Measurements from ENCODE around the gene C1orf198. TPM values are rescaled to one million over a fixed set of nuclear protein-coding genes. Genes with fewer than 3 reads are reported as not detected.

C1orf198 gene
- total and polyA plus RNA-seq, 12 donors: 15.2 to 59.4 (median 24.6) TPM

DNA sequence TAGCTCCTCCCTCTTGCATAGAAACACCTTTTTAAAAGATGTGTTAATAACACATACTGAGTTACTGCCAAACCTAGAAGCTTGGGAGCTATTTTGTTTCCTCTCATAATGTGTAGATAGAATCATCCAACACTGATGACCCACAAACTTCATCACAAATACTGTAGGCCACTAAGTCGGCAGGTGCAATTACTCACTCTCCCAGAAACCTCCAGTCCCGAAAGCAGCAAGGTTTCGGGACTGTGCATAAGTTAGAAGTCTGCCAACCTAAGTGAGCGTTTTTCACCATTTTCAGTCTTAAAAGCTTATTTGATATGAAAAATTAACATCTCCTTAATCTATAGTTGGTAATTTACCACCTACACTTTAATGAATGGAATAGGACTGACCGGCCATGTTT, 32.0 kb downstream of the C1orf198 start:
- H3K4me1 ChIP-seq (replicated peaks in 1 of 2): no peaks in the 10 kb centered on the region
- H3K9me3 ChIP-seq (replicated peaks in 1 of 3): no peaks in the 10 kb centered on the region
- peaks cover 0 to 13% of the 10 kb centered on the region in 2 donors for H3K36me3 ChIP-seq (replicated peaks in 1 of 2)
- TF ChIP-seq, protein P1, sequence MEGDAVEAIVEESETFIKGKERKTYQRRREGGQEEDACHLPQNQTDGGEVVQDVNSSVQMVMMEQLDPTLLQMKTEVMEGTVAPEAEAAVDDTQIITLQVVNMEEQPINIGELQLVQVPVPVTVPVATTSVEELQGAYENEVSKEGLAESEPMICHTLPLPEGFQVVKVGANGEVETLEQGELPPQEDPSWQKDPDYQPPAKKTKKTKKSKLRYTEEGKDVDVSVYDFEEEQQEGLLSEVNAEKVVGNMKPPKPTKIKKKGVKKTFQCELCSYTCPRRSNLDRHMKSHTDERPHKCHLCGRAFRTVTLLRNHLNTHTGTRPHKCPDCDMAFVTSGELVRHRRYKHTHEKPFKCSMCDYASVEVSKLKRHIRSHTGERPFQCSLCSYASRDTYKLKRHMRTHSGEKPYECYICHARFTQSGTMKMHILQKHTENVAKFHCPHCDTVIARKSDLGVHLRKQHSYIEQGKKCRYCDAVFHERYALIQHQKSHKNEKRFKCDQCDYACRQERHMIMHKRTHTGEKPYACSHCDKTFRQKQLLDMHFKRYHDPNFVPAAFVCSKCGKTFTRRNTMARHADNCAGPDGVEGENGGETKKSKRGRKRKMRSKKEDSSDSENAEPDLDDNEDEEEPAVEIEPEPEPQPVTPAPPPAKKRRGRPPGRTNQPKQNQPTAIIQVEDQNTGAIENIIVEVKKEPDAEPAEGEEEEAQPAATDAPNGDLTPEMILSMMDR (IDR thresholded peaks at IDR 0.05): no peak
- TF ChIP-seq POLR2A (IDR thresholded peaks at IDR 0.05): no peak
- H3K4me3 ChIP-seq: no peak overlapping the region
- H3K27ac ChIP-seq: no peak overlapping the region
- no peak for DNase-seq
- 90 to 96% (median 95%) methylated on average over 5 of the region's 5 CpGs for WGBS, 4 donors
- no peaks in the 10 kb centered on the region for H3K27me3 ChIP-seq
- intact Hi-C loops (cut with DNase I): no loop called here

DNA sequence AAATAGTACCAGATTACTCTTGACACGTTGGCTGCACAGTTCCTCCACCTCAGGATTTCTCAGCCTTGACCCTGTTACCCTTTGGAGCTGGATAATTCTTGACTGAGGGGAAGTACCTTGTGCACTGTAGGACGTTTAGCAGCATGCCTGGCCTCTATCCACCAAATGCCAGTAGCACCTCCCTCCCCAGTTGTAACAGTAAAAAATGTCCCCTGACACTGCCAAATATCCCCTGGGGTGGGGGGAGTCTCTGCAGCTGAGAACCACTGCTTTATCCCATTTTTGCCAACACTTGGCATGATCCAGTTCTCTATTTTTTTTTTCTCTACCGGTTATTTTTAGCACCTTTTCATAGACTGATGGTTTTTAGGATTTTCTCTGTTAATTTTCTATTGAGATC, 34.0 kb downstream of the C1orf198 start:
- no peak for DNase-seq
- Histone ChIP-seq H3K4me1 (replicated peaks in 1 of 2) (no peaks in the 10 kb centered on the region), H3K9me3 (replicated peaks in 1 of 3) (no peaks in the 10 kb centered on the region), H3K36me3 (replicated peaks in 1 of 2) (peaks cover 0 to 10% of the 10 kb centered on the region in 2 donors), H3K27ac (no peak overlapping the region), H3K4me3 (no peak overlapping the region), H3K27me3 (no peaks in the 10 kb centered on the region)
- intact Hi-C loops (cut with DNase I): no loop called here
- WGBS, 4 donors: 27 to 50% (median 38%) methylated on average over 3 of the region's 3 CpGs
- no peak for TF ChIP-seq POLR2A (IDR thresholded peaks at IDR 0.05)
- TF ChIP-seq, protein P1 (IDR thresholded peaks at IDR 0.05): no peak

DNA sequence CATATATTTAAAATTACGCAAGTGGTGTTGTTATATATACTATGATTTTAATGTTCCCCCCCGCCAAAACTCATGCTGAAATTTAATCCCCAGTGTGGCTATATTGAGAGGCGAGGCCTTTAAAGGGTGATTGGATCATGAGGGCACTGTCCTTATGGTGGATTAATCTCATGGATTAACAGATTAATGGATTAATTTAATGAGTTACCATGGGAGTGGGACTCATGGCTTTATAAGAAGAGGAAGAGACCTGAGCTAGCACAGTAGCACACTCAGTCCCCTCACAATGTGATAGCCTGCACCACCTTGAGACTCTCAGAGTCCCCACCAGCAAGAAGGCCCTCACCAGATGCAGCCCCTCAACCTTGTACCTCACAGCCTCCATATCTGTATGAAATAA, 34.8 kb downstream of the C1orf198 start:
- H3K4me3 ChIP-seq: no peak overlapping the region
- no peak for TF ChIP-seq POLR2A (IDR thresholded peaks at IDR 0.05)
- TF ChIP-seq, protein P1 (IDR thresholded peaks at IDR 0.05): no peak
- no peaks in the 10 kb centered on the region for H3K9me3 ChIP-seq (replicated peaks in 1 of 3)
- peaks cover 0 to 2% of the 10 kb centered on the region in 2 donors for H3K36me3 ChIP-seq (replicated peaks in 1 of 2)
- DNase-seq: no peak
- H3K4me1 ChIP-seq (replicated peaks in 1 of 2): no peaks in the 10 kb centered on the region
- intact Hi-C loops (cut with DNase I): no loop called here
- H3K27ac ChIP-seq: no peak overlapping the region
- 82 to 97% (median 87%) methylated on average over 3 of the region's 3 CpGs for WGBS, 4 donors
- no peaks in the 10 kb centered on the region for H3K27me3 ChIP-seq

DNA sequence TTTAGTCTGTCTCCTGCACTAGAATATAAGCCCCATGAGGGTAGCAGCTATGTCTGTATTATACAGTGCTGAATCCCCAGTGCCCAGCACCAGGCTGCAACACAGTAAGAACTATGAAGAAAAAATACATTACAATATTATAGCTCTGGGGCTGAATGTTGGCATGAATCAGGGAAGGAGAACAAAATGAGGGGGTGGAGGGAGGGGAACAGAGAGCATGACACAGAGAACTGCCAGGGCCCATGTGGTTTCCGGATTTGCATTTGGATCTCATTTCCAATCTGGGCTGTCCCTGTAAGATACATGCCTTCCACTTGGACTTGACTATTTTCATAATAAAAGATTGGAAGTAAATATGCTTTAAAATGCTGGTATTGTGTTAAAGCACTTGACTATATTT, 35.8 kb downstream of the C1orf198 start:
- Histone ChIP-seq H3K27ac (no peak overlapping the region), H3K4me3 (no peak overlapping the region), H3K9me3 (replicated peaks in 1 of 3) (no peaks in the 10 kb centered on the region), H3K36me3 (replicated peaks in 1 of 2) (no peaks in the 10 kb centered on the region), H3K27me3 (no peaks in the 10 kb centered on the region), H3K4me1 (replicated peaks in 1 of 2) (no peaks in the 10 kb centered on the region)
- intact Hi-C loops (cut with DNase I): no loop called here
- WGBS, 4 donors: 45 to 69% (median 69%) methylated on average over 1 of the region's 1 CpG
- no peak for TF ChIP-seq POLR2A (IDR thresholded peaks at IDR 0.05)
- TF ChIP-seq, protein P1 (IDR thresholded peaks at IDR 0.05): no peak
- DNase-seq: no peak
